GM23338 (cell line): Measurements from ENCODE around the gene SMARCA2. TPM values are rescaled to one million over a fixed set of nuclear protein-coding genes. Genes with fewer than 3 reads are reported as not detected.

Experiments used
- ATAC-seq: fragments of 200-7000 bp; cut with Tn5 transposase; 3 replicates; pipeline ENCODE4 v1.9.1; 2020
- DNase-seq: peaks from one replicate; pipeline ENCODE4 v3.0.0-alpha.2; 2015; ENCODE audit warnings: low spot score
- H2AFZ ChIP-seq: fragments of 200-600 bp; sonication (generic); 2 replicates; pipeline ENCODE4 v1.8.0; 2016; ENCODE audit warnings: antibody characterized with exemption, mild to moderate bottlenecking, moderate library complexity
- H3F3A ChIP-seq: fragments of 200-600 bp; sonication (generic); replicated peaks from 2 replicates; pipeline ENCODE4 v1.8.0; 2017; ENCODE audit warnings: antibody characterized with exemption, mixed run types, low read depth
- H3K27ac ChIP-seq: fragments of 200-600 bp; sonication (generic); 2 replicates; pipeline ENCODE4 v1.6.1; 2016; ENCODE audit warnings: low read depth
- H3K27me3 ChIP-seq: fragments of 200-600 bp; sonication (generic); 2 replicates; pipeline ENCODE4 v1.8.0; 2016; ENCODE audit warnings: mild to moderate bottlenecking, mixed run types, moderate library complexity; ENCODE audit not compliant: insufficient read depth
- H3K36me3 ChIP-seq: fragments of 200-600 bp; sonication (generic); 2 replicates; pipeline ENCODE4 v1.8.0; 2016; ENCODE audit warnings: mild to moderate bottlenecking; ENCODE audit not compliant: insufficient read depth
- H3K4me1 ChIP-seq: fragments of 200-600 bp; sonication (generic); 2 replicates; pipeline ENCODE4 v1.8.0; 2016; ENCODE audit warnings: mild to moderate bottlenecking, moderate library complexity; ENCODE audit not compliant: insufficient read depth
- H3K4me2 ChIP-seq: fragments of 200-600 bp; sonication (generic); 2 replicates; pipeline ENCODE4 v1.7.1; 2017; ENCODE audit warnings: mixed run types
- H3K4me3 ChIP-seq: fragments of 200-600 bp; sonication (generic); 2 replicates; pipeline ENCODE4 v1.6.1; 2016; ENCODE audit warnings: mixed run types
- H3K79me2 ChIP-seq: fragments of 200-600 bp; sonication (generic); replicated peaks from 2 replicates; pipeline ENCODE4 v1.8.0; 2017; ENCODE audit warnings: mild to moderate bottlenecking; ENCODE audit not compliant: insufficient read depth
- H3K9me2 ChIP-seq: fragments of 200-600 bp; sonication (generic); 2 replicates; pipeline ENCODE4 v1.8.0; 2017; ENCODE audit not compliant: insufficient read depth
- H4K20me1 ChIP-seq: fragments of 200-600 bp; sonication (generic); replicated peaks from 2 replicates; pipeline ENCODE4 v1.8.0; 2017; ENCODE audit warnings: mild to moderate bottlenecking; ENCODE audit not compliant: insufficient read depth
- H3K27ac Mint-ChIP-seq: 2 replicates; pipeline ENCODE4 v1.8.0; 2020; ENCODE audit warnings: inconsistent platforms, mild to moderate bottlenecking, moderate library complexity, mixed read lengths
- H3K27me3 Mint-ChIP-seq: 3 replicates; pipeline ENCODE4 v1.8.0; 2022; ENCODE audit warnings: low read depth, mild to moderate bottlenecking, moderate library complexity, mixed read lengths, inconsistent platforms; ENCODE audit not compliant: insufficient read depth, poor library complexity
- H3K36me3 Mint-ChIP-seq: 3 replicates; pipeline ENCODE4 v1.8.0; 2021; ENCODE audit warnings: low read depth, mild to moderate bottlenecking, inconsistent platforms, moderate library complexity, mixed read lengths
- H3K4me1 Mint-ChIP-seq: 3 replicates; pipeline ENCODE4 v1.8.0; 2020; ENCODE audit warnings: mild to moderate bottlenecking, inconsistent platforms, mixed read lengths
- H3K4me3 Mint-ChIP-seq: 3 replicates; pipeline ENCODE4 v1.8.0; 2021; ENCODE audit warnings: moderate library complexity, mild to moderate bottlenecking, inconsistent platforms, mixed read lengths
- H3K9me3 Mint-ChIP-seq: 3 replicates; pipeline ENCODE4 v1.8.0; 2020; ENCODE audit warnings: moderate library complexity, mild to moderate bottlenecking, inconsistent platforms, mixed read lengths
- EZH2phosphoT487 ChIP-seq: fragments of 200-600 bp; sonication (generic); IDR thresholded peaks from one replicate; pipeline ENCODE4 v1.8.1; 2018; ENCODE audit warnings: antibody characterized with exemption; ENCODE audit not compliant: unreplicated experiment
- JUNB ChIP-seq: IDR thresholded peaks from one replicate; pipeline ENCODE4 v1.6.1; 2016; ENCODE audit warnings: antibody characterized with exemption; ENCODE audit not compliant: unreplicated experiment
- POLR2AphosphoS5 ChIP-seq: IDR thresholded peaks from 2 replicates; pipeline ENCODE4 v1.6.1; 2016; ENCODE audit warnings: antibody characterized with exemption, low read depth
- STAT1 ChIP-seq: IDR thresholded peaks from one replicate; pipeline ENCODE4 v1.6.1; 2016; ENCODE audit warnings: antibody characterized with exemption; ENCODE audit not compliant: unreplicated experiment
- ZNF331 ChIP-seq: fragments of 250-450 bp; sonication (Bioruptor Pico); IDR thresholded peaks from 2 replicates; pipeline ENCODE4 v1.5.0; 2020; ENCODE audit warnings: low read depth, mild to moderate bottlenecking, moderate library complexity
- polyA plus RNA-seq: library from polyadenylated mRNA; unstranded; fragments of >200 nt; fragmentation: Nextera tagmentation; extraction: Ambion mirVana; gene quantifications from 2 replicates; pipeline ENCODE4 v1.2.1, GENCODE V29; 2016
- total RNA-seq: library from RNA; depleted of rRNA; stranded (reverse); fragments of >200 nt; shearing (Covaris generic); gene quantifications from 2 replicates; pipeline ENCODE4 v1.2.3, GENCODE V29; 2014
- TF ChIP-seq, protein P1 (sequence below): IDR thresholded peaks from one replicate; pipeline ENCODE4 v1.6.1; 2018; ENCODE audit warnings: antibody characterized with exemption; ENCODE audit not compliant: unreplicated experiment
- TF ChIP-seq, protein P2 (sequence below): fragments of 250-450 bp; sonication (Bioruptor Pico); IDR thresholded peaks from 2 replicates; pipeline ENCODE4 v1.5.0; 2020; ENCODE audit warnings: mild to moderate bottlenecking, moderate library complexity
- TF ChIP-seq, protein P3 (sequence below): IDR thresholded peaks from 2 replicates; pipeline ENCODE4 v1.6.1; 2016; ENCODE audit warnings: antibody characterized with exemption

Gene SMARCA2
- total and polyA plus RNA-seq, 2 experiments from 2014 or later = 21.7 to 21.9 TPM

DNA sequence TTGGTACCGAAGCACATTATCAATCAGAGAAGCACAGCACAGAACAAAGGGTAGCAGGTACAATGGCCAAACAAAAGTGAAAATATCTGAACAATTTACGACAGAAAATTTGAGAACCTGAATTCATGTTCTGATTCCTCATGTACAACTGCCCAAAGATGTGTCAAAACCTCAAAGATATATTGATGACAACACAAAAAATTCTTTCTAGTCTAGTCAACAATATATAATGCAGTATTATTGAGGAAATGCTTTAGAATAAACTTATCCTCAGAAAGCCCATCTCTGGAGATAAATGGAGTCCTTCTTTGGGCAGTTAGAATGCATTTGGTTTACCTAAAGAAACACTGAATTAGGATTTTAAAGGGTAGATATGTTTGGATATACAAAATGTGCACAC lies 6.8 kb upstream of the SMARCA2 start:
- TF ChIP-seq POLR2AphosphoS5 = no peak
- Histone ChIP-seq H3K4me2 (no peak overlapping the region), H3K36me3 (no peaks in the 10 kb centered on the region), H3K9me2 (no peaks in the 10 kb centered on the region), H2AFZ (no peak overlapping the region), H3K27ac (no peak overlapping the region), H3K4me3 (no peak overlapping the region), H3K79me2 (no peaks in the 10 kb centered on the region), H3K4me1 (peaks cover 22% of the 10 kb centered on the region), H3F3A (no peaks in the 10 kb centered on the region), H4K20me1 (no peaks in the 10 kb centered on the region), H3K27me3 (peaks cover 20% of the 10 kb centered on the region)
- ATAC-seq (no peak), DNase-seq (no peak)
- Mint-ChIP-seq H3K27me3 (peaks cover 14% of the 10 kb centered on the region), H3K4me3 (no peak overlapping the region), H3K36me3 (no peaks in the 10 kb centered on the region), H3K4me1 (peaks cover 20% of the 10 kb centered on the region), H3K27ac (no peak overlapping the region), H3K9me3 (no peaks in the 10 kb centered on the region)

DNA sequence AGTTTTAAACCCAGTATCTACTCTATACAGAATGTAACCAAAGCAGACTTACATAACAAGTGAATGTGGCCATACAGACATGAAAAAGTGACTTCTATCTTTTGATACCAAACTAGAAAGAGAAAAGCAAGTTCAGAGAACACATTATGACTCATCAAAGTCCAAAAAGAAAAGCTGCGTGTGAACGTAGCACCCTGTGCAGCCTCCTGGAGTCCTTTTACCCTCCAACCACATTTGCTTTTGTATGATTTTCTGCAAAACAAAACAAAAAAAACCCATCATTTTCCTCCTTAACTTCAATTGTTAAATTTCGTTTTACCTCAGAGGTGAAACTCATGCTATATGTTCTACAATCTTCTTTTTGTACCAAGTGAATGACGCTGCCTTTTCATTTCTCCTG lies 2.8 kb upstream of the SMARCA2 start:
- Histone ChIP-seq H3K27me3 (peaks cover 50% of the 10 kb centered on the region), H3K4me3 (no peak overlapping the region), H2AFZ (no peak overlapping the region), H3K4me1 (peaks cover 5% of the 10 kb centered on the region; the same call in 1 of the 2 replicates), H3K9me2 (no peaks in the 10 kb centered on the region), H3K79me2 (no peaks in the 10 kb centered on the region), H3K36me3 (no peaks in the 10 kb centered on the region), H4K20me1 (no peaks in the 10 kb centered on the region), H3F3A (no peaks in the 10 kb centered on the region), H3K4me2 (no peak overlapping the region), H3K27ac (no peak overlapping the region)
- Mint-ChIP-seq H3K27ac (no peak overlapping the region), H3K4me1 (0 out of 3 replicates have a peak, but pooled peaks cover 5% of the 10 kb centered on the region), H3K9me3 (no peaks in the 10 kb centered on the region), H3K4me3 (no peak overlapping the region), H3K27me3 (peaks cover 38% of the 10 kb centered on the region), H3K36me3 (no peaks in the 10 kb centered on the region)
- no peak for TF ChIP-seq ZNF331
- TF ChIP-seq, protein P1, sequence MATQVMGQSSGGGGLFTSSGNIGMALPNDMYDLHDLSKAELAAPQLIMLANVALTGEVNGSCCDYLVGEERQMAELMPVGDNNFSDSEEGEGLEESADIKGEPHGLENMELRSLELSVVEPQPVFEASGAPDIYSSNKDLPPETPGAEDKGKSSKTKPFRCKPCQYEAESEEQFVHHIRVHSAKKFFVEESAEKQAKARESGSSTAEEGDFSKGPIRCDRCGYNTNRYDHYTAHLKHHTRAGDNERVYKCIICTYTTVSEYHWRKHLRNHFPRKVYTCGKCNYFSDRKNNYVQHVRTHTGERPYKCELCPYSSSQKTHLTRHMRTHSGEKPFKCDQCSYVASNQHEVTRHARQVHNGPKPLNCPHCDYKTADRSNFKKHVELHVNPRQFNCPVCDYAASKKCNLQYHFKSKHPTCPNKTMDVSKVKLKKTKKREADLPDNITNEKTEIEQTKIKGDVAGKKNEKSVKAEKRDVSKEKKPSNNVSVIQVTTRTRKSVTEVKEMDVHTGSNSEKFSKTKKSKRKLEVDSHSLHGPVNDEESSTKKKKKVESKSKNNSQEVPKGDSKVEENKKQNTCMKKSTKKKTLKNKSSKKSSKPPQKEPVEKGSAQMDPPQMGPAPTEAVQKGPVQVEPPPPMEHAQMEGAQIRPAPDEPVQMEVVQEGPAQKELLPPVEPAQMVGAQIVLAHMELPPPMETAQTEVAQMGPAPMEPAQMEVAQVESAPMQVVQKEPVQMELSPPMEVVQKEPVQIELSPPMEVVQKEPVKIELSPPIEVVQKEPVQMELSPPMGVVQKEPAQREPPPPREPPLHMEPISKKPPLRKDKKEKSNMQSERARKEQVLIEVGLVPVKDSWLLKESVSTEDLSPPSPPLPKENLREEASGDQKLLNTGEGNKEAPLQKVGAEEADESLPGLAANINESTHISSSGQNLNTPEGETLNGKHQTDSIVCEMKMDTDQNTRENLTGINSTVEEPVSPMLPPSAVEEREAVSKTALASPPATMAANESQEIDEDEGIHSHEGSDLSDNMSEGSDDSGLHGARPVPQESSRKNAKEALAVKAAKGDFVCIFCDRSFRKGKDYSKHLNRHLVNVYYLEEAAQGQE = no peak
- TF ChIP-seq, protein P2, sequence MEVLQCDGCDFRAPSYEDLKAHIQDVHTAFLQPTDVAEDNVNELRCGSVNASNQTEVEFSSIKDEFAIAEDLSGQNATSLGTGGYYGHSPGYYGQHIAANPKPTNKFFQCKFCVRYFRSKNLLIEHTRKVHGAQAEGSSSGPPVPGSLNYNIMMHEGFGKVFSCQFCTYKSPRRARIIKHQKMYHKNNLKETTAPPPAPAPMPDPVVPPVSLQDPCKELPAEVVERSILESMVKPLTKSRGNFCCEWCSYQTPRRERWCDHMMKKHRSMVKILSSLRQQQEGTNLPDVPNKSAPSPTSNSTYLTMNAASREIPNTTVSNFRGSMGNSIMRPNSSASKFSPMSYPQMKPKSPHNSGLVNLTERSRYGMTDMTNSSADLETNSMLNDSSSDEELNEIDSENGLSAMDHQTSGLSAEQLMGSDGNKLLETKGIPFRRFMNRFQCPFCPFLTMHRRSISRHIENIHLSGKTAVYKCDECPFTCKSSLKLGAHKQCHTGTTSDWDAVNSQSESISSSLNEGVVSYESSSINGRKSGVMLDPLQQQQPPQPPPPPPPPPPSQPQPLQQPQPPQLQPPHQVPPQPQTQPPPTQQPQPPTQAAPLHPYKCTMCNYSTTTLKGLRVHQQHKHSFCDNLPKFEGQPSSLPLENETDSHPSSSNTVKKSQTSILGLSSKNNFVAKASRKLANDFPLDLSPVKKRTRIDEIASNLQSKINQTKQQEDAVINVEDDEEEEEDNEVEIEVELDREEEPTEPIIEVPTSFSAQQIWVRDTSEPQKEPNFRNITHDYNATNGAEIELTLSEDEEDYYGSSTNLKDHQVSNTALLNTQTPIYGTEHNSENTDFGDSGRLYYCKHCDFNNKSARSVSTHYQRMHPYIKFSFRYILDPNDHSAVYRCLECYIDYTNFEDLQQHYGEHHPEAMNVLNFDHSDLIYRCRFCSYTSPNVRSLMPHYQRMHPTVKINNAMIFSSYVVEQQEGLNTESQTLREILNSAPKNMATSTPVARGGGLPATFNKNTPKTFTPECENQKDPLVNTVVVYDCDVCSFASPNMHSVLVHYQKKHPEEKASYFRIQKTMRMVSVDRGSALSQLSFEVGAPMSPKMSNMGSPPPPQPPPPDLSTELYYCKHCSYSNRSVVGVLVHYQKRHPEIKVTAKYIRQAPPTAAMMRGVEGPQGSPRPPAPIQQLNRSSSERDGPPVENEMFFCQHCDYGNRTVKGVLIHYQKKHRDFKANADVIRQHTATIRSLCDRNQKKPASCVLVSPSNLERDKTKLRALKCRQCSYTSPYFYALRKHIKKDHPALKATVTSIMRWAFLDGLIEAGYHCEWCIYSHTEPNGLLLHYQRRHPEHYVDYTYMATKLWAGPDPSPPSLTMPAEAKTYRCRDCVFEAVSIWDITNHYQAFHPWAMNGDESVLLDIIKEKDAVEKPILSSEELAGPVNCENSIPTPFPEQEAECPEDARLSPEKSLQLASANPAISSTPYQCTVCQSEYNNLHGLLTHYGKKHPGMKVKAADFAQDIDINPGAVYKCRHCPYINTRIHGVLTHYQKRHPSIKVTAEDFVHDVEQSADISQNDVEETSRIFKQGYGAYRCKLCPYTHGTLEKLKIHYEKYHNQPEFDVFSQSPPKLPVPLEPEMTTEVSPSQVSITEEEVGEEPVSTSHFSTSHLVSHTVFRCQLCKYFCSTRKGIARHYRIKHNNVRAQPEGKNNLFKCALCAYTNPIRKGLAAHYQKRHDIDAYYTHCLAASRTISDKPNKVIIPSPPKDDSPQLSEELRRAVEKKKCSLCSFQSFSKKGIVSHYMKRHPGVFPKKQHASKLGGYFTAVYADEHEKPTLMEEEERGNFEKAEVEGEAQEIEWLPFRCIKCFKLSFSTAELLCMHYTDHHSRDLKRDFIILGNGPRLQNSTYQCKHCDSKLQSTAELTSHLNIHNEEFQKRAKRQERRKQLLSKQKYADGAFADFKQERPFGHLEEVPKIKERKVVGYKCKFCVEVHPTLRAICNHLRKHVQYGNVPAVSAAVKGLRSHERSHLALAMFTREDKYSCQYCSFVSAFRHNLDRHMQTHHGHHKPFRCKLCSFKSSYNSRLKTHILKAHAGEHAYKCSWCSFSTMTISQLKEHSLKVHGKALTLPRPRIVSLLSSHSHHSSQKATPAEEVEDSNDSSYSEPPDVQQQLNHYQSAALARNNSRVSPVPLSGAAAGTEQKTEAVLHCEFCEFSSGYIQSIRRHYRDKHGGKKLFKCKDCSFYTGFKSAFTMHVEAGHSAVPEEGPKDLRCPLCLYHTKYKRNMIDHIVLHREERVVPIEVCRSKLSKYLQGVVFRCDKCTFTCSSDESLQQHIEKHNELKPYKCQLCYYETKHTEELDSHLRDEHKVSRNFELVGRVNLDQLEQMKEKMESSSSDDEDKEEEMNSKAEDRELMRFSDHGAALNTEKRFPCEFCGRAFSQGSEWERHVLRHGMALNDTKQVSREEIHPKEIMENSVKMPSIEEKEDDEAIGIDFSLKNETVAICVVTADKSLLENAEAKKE = no peak
- TF ChIP-seq EZH2phosphoT487 = no peak
- no peak for TF ChIP-seq JUNB
- TF ChIP-seq, protein P3, sequence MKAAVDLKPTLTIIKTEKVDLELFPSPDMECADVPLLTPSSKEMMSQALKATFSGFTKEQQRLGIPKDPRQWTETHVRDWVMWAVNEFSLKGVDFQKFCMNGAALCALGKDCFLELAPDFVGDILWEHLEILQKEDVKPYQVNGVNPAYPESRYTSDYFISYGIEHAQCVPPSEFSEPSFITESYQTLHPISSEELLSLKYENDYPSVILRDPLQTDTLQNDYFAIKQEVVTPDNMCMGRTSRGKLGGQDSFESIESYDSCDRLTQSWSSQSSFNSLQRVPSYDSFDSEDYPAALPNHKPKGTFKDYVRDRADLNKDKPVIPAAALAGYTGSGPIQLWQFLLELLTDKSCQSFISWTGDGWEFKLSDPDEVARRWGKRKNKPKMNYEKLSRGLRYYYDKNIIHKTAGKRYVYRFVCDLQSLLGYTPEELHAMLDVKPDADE = no peak
- no peak for TF ChIP-seq STAT1
- ATAC-seq (no peak), DNase-seq (no peak)
